ENCODE data around the gene POLR1A.

DNA sequence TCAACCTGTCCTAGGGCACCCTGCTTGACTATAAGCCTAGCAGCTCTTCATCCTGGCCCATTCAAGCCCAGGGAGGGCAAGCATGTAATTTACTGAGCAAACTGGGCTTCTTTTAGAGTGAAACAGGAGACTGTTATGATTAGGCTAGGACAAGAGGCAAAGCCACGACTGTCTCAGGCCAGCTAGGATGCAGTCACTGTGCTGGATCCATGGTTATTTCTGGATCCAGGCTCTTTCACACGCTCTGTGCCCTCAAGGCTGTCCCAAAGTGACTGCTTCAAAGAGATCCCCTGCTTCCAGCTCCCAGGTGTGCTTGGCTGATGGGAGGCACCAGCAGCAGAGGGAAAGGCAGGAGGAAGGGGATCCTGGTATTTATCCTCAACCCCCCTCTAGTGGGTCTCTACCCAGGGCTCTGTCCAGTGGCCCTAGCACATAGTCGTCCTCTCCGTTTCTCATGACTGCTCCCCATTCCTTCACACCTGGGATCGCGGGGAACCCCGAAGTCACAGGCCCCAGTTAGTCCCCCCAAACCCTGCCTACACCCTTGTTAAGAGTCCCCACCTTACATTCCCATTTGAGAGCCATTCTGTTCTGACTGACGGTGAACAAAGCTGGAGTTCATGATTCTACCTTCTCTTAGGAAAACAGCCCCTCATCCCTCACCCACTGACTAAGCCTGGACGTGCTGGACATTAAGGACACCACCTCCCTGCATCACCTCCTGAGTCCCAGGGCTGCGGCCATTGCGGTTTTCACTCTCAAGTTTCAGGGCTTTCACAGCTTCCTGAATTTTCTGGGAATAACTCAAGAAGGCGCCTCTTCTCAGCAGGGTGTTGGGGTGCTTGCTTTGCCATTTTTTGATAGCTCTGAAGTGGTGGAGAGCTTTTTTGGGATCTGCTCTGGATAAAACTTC, 63.2 kb downstream of the POLR1A start:
- TF ChIP-seq CTCF (IDR thresholded peaks at IDR 0.05): no peak
- no peak for TF ChIP-seq POLR2A (IDR thresholded peaks at IDR 0.05)
- TF ChIP-seq POLR2AphosphoS5 (IDR thresholded peaks at IDR 0.05): no peak
